Bronchial epithelial cell (primary cell): Measurements from ENCODE around the gene PMM2. TPM values are rescaled to one million over a fixed set of nuclear protein-coding genes. Genes with fewer than 3 reads are reported as not detected.

ENCODE experiments used
- DNase-seq: peaks from one replicate; pipeline ENCODE4 v3.0.0-alpha.2; 2010; ENCODE audit warnings: low read depth
- FAIRE-seq: peaks from 2 replicates; lab custom pipeline; 2011; peaks lifted over from hg19 to GRCh38; lab: Jason Lieb, UNC
- H3K27me3 ChIP-seq: 2 replicates; pipeline ENCODE4 v1.5.1; 2011; ENCODE audit warnings: low read length; ENCODE audit not compliant: control insufficient read depth, insufficient read depth
- H3K36me3 ChIP-seq: 2 replicates; pipeline ENCODE4 v1.5.1; 2011; ENCODE audit warnings: low read length; ENCODE audit not compliant: control insufficient read depth, insufficient read depth
- H3K4me3 ChIP-seq: 2 replicates; pipeline ENCODE4 v1.5.1; 2011; ENCODE audit warnings: mild to moderate bottlenecking, low read depth, low read length, control low read depth
- total RNA-seq: library from RNA; depleted of rRNA; stranded (reverse); fragments of >200 nt; gene quantifications from 2 replicates; pipeline ENCODE4 v1.2.1, GENCODE V29; 2014
- TF ChIP-seq, protein P1 (sequence below): IDR thresholded peaks from 2 replicates; pipeline ENCODE4 v1.5.1; 2011; ENCODE audit warnings: mild to moderate bottlenecking, moderate library complexity, low read length, control low read depth, inconsistent platforms; ENCODE audit not compliant: insufficient read depth, severe bottlenecking

PMM2 gene
- total RNA-seq, 1 donor from 2014 or later = 25.5 TPM

DNA sequence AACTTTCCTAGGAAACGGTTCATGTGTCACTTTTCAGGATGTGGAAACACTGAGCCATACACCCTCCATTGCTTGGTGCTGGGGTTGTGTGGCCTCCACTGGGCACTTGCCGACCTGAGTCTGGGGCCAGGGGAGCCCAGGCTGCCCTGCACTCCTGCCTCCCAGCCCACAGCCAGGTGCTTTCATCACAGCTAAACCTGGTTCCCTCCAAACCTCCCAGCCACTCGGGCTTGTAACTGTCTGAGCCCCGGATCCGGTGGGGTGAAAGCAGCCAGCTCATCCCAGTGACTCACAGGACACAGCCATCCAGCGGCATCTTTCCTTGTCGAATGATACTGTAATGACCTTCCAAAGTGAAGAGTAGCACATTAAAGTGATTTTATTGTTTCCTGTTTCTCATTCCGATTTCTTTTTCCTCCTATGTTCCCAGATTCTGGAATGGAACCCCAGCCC, 51.3 kb downstream of the PMM2 start:
- peaks cover 8% of the 10 kb centered on the region for H3K36me3 ChIP-seq
- DNase-seq = peak; percentile 67
- no peak for FAIRE-seq

DNA sequence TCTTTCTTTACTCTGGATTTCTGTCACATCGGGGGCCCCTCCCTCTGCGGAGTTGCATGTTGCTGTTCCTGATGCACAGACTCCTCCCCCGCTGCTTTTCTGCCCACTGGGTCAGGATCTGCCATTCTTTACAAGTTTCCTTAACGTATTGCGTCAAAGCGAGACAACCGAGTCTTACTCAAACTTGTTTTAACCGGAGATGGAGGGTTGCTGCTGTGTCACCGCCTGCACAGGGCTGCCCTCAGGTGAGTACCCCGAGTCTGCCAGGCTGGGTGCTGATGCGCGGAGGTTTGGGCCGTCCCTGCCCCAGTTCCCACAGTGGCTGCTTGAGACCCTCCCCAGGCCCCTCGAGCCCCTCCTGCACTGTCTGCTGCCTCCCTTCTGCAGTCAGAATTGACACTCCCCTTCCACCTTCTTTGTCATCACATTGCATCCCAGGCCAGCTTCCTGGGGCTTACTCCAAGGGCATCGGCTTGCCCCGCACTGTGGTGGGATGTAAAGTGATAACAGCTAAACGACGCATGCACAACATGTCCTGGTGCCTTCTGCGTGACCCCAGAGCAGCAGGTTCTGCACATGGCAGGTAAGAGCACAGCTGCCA, 51.9 kb downstream of the PMM2 start:
- peaks cover 8% of the 10 kb centered on the region for H3K36me3 ChIP-seq
- H3K27me3 ChIP-seq = no peaks in the 10 kb centered on the region
- no peak for FAIRE-seq
- DNase-seq = no peak
- TF ChIP-seq, protein P1, sequence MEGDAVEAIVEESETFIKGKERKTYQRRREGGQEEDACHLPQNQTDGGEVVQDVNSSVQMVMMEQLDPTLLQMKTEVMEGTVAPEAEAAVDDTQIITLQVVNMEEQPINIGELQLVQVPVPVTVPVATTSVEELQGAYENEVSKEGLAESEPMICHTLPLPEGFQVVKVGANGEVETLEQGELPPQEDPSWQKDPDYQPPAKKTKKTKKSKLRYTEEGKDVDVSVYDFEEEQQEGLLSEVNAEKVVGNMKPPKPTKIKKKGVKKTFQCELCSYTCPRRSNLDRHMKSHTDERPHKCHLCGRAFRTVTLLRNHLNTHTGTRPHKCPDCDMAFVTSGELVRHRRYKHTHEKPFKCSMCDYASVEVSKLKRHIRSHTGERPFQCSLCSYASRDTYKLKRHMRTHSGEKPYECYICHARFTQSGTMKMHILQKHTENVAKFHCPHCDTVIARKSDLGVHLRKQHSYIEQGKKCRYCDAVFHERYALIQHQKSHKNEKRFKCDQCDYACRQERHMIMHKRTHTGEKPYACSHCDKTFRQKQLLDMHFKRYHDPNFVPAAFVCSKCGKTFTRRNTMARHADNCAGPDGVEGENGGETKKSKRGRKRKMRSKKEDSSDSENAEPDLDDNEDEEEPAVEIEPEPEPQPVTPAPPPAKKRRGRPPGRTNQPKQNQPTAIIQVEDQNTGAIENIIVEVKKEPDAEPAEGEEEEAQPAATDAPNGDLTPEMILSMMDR = no peak
- no peak overlapping the region for H3K4me3 ChIP-seq

More for the DNA sequence above, 51.3 kb downstream of the PMM2 start:
- TF ChIP-seq, protein P1 = no peak
- Histone ChIP-seq H3K4me3 (no peak overlapping the region), H3K27me3 (no peaks in the 10 kb centered on the region)

DNA sequence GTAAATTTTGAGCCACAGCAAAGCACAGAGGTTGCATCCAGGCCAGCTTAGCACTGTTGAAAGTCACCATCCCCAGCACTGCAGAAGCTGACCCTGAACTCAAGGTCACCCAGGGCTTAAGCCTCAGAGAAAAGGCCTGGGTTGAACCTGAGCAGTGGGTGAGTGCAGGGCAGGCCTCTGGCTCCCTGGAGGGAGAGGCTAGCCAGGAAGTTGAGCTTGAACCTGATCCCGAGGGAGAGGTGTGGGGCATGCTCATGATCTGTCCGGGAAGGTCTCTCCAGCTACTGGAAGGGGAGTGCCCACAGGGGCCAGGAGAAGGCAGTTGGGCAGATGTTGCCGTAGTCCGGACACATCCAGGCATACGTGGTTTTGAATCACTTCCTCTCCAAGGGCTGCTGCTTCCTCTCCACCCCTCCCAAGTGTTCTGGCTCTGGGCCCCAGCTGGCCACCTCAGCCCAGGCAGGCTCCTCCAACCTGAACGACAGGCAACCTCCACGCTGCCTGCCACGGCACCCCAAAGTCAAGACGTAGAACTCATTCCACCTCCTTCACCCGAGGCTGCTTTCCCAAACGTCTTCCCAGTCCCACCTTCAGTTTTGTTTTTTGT, 52.7 kb downstream of the PMM2 start:
- TF ChIP-seq, protein P1 = no peak

DNA sequence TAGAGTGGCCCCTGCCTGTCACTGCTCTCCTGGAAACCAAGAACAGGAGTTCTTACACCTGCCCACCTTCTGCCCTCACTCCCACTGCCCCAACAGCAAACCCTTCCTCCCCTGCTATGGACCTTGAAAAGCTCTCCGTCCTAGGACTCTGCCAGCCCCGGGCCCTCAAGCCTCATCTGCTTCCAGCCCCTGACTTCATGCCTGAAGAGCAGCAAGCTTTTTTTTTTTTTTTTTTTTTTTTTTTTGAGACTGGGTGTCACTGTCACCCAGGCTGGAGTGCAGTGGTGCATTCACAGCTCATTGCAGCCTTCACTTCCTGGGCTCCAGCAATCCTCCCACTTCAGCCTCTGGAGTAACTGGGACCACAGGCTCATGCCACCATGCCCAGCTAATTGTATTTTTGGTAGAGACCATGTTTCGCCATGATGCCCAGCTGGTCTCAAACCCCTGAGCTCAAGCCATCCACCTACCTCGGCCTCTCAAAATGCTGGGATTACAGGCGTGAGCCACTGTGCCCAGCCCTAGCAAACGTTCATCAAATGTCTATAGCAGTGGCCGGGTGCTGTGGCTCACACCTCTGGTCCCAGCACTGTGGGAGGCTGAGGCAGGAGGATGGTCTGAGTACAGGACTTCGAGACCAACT, 54.2 kb downstream of the PMM2 start:
- H3K27me3 ChIP-seq = no peaks in the 10 kb centered on the region
- FAIRE-seq (no peak), DNase-seq (no peak)
- no peak overlapping the region for H3K4me3 ChIP-seq
- TF ChIP-seq, protein P1 = no peak
- peaks cover 13% of the 10 kb centered on the region for H3K36me3 ChIP-seq

More for the DNA sequence above, 52.7 kb downstream of the PMM2 start:
- Histone ChIP-seq H3K27me3 (no peaks in the 10 kb centered on the region), H3K4me3 (no peak overlapping the region), H3K36me3 (peaks cover 11% of the 10 kb centered on the region)
- DNase-seq = peak; percentile 90
- no peak for FAIRE-seq

DNA sequence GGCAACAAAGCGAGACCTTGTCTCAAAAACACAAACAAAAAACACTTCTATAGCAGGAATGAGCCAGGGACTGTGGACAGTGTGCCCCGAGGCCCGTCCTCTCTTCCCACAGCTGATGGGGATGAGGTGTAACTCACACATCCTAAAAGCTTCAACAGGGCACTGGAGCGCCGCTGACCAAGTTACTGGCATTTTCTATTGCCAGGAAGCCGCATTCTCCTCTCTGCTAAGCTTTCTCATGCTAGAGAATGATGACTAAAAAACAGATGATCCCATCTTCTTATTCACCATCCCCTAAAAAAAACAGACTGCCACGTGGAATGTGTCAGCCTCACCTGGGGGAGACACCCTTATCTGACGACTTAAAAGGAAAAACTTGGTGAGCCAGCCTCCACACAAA, 54.9 kb downstream of the PMM2 start:
- peak; percentile 70 for DNase-seq
- Histone ChIP-seq H3K36me3 (peaks cover 13% of the 10 kb centered on the region), H3K4me3 (no peak overlapping the region), H3K27me3 (no peaks in the 10 kb centered on the region)
- FAIRE-seq = no peak
- TF ChIP-seq, protein P1 = no peak
